ENCODE measurements around the gene SMIM11.
"Not testable (repeated sequence)": the region's sequence is repeated elsewhere in the genome, so short reads cannot be mapped to it uniquely, and the experiment has no call there.

The SMIM11 gene

DNA sequence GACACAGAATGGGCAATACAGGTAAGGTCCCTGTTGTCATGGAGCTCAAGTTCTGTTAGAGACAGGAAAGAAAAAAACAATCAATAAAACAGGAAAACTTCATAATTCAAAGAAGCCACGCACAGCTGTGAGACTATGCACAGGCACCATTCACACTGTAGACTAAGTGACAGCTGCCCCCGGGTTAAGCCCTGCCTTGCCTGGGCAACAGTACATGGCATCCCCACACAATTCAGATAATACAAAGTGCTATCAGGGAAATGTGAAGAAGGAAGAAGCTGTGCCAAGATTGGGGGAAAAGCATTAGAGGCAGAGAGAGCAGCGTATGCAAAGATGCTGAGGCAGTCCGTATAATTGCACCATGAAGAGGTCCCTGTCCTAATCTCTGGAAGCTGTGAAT lies 20.5 kb upstream of the SMIM11 start:
- DNase-seq (ENCODE audit: low read depth in 3 of 3), result no peak

DNA sequence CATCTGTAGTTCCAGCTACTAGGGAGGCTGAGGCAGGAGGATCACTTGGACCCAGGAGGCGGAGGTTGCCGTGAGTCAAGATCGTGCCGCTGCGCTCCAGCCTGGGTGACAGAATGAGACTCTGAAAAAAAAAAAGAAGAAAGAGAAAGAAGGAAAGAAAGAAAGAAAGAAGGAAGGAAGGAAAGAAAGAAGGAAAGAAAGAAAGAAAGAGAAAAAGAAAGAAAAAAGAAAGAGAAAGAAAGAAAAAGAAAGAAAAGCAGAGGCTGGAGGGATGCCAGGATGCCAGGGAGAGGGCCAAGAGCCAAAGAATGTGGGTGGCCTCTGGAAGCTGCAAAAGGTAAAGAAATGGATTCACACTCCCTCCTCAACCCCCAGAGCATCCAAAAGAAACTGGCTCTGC lies 19.7 kb upstream of the SMIM11 start:
- no peak for DNase-seq (ENCODE audit: low read depth in 3 of 3)

DNA sequence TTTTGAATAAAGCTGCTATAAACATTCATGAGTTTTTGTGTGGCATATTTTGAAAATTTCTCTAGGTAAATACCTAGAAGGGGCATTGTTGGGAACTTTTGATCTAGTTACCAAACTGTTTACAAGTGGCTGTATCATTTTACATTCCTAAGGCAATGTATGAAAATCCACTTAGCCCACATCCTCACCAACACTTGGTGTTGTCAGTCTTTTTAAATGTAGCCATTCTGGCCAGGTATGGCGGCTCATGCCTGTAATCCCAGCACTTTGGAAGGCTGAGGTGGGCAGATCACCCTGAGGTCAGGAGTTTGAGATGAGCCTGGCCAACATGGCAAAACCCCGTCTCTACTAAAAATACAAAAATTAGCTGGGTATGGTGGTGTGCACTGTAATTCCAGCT lies 17.4 kb upstream of the SMIM11 start:
- DNase-seq (ENCODE audit: low read depth in 3 of 3), result no peak

DNA sequence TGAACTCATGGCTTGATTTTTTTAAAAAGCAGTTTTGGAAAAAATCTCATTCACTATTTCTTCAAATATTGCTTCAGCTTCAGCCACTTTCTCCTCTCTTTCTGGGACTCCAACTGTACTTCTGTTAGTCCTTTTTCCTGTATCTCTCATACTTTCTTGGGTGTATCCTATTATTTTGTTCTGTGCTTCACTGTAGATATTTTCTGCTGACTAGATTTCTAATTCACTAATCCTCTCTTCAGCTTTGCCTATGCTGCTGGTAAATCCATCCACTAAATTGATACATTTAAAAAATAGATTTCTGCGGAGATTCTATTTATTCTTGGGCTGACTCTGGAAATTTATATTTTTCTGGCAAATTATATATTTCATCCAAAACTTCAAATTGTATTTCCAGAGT lies 16.4 kb upstream of the SMIM11 start:
- DNase-seq (ENCODE audit: low read depth in 3 of 3), result no peak

DNA sequence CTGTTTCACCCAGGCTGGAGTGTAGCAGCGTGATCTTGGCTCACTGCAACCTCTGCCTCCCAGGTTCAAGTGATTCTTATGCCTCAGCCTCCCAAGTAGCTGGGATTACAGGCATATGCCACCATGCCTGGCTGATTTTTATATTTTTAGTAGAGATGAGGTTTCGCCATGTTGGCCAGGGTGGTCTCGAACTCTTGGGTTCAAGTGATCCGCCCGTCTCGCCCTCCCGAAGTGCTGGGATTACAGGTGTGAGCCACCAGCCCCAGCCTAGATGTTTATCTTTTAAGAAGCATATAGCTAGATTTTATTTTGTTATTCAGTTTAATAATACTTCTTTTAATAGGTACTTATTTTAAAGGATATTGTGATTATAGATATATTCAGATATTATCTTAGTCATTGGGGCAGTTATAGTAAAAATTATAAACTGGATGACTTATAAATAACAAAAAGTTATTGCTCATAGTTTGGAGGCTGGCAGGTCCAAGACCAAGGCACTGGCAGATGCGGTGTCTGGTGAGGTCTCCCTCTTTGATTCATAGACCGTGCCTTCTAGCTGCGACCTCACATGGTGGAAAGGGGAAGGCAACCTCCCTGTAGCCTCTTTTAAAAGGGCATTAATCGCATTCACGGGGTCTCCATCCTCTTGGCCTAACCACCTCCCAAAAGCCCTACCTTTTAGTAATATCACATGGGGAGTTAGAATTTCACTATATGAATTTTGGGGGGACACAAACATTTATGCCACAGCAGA lies 14.6 kb upstream of the SMIM11 start:
- DNase-seq (ENCODE audit: low read depth in 3 of 3), result no peak

DNA sequence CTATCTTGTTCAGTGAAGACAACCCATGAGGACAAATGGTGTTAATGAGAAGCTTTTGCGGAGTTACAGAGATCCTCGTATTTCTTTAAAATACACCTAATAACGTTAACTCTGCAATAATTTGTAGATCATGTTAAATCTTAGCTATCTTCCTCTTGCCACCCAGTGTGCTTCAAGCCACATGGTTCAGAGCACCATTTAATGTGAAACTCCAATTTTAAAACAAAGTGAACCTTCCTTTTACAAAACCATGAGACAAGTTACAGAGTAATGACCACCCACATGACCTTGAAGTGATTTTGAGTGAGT lies 13.2 kb upstream of the SMIM11 start:
- DNase-seq (ENCODE audit: low read depth in 3 of 3), result no peak

DNA sequence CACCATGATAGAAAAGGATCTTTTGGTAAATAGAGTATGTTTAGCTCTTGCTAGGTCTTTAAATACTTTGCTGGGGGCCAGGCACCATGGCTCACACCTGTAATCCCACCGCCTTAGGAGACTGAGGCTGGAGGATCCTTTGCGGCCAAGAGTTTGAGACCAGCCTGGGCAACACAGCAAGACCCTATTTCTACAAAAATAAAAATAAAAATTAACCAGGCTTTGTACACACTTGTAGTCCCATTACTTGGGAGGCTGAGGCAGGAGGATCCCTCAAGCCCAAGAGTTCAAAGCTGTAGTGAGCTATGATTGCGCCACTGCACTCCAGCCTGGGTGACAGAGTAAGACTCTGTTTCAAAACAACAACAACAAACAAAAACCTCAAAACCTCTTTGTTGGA lies 12.6 kb upstream of the SMIM11 start:
- DNase-seq (ENCODE audit: low read depth in 3 of 3), result no peak

DNA sequence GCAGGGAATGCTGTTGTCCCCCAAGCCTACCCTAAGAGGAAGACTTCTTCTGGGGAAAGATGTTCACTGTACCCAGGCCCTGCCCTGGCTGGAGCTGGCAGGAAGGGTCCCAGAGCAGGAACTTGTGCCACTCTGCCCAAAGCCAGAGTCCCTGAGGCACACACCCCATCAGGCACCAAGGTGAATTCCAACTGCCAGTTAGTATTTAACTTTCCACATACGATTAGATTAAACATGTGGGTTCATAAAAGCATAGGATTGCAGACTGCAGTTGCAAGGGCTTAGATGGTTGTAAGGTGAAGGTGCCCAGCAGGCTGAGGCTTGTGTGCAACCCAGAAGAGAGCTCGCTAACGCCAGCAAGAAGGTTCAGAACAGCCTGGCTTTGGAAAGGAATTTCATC lies 11.6 kb upstream of the SMIM11 start, which contains the start of gene KCNE2:
Gene KCNE2, plus strand, starts transcription at position 274 of the 400 bp plus-strand sequence. CDS start 6,473 bp downstream, outside the sequence.
- DNase-seq (ENCODE audit: low read depth in 3 of 3), result no peak

DNA sequence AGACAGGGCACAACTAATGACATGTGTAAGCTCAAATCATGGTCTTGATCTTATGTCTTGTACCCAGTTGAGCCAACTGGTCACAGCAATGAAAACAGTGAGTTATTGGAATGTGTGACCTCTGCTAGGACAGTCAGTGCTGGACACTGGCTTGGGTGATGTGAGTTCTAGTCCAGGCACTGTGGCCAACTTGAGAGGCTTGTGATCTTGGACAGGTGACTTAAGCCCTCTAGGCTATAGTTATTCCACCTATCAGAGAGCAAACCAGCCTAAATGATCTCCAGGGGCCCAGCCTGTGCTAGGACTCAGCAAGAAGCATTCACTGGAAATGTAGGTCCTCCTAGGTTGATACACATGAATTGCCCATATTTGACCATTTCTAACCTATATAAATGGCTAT lies 10.4 kb upstream of the SMIM11 start:
- DNase-seq (ENCODE audit: low read depth in 3 of 3), result no peak

DNA sequence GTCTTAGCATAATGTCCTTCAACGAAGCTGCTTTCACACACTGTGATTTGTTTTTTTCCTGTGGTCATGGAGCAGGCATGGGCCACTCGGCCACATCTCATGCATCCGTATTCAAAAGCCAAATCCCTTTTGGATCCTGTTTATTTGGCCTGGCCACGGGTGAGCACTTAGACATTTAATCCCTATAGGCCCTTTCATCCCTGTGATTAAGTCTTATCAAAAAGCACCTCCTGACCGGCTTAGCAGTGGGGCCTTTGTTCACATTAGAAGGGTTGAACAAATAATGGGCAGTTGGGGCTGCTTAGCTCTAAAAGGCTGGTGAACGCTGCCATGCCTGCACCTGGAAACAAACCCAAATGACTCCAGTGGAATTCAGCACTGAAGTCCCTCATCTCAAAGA lies 9.5 kb upstream of the SMIM11 start:
- no peak for DNase-seq (ENCODE audit: low read depth in 3 of 3)

DNA sequence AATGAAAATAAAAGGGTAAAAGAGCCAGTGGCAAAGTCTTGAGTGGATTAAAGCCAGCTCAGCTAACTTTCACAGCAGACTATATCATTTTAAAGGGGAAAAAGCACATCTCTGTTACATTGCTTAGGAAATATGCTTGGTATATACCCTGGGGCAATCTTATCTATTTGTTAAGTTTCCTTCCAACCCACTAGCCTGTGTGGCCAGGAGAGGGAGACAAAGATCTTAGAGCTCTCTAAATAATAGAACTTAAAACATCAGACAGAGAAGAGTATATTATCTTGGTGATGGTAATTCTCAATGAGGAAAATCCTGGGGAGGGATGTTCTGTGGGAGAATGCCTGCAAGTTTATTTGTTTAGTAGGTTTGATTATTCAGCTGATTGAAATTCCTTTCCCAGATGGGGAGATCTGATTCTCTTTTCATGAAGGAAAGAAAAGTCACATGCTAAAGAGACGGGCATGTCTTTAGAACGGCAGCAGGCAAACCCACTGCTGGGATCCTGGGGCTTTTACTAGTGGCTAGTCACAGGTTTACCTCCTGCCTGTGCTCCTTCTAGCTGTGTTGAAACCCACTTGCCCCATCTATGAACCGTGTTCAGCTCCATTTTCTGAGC lies 7.9 kb upstream of the SMIM11 start:
- DNase-seq (ENCODE audit: low read depth in 3 of 3), result no peak

DNA sequence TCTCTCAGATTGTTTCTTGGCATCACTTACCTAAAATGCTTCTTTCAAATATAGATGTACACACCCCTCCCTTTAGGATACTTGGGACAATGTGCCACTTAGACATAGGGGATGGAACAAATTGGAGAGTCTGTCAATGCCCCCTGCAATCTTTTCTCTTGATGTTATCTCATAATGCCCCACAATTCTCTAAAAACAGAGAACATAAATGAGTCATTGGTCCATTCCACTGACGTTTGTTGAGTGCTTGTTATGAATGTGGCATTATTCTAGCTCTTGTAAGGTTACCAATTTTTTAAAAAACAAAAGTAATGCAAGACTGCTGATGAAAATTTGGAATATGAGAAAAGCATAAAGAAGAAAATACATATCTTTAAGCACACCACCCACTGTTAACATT lies 5.6 kb upstream of the SMIM11 start:
- no peak for DNase-seq (ENCODE audit: low read depth in 3 of 3)

DNA sequence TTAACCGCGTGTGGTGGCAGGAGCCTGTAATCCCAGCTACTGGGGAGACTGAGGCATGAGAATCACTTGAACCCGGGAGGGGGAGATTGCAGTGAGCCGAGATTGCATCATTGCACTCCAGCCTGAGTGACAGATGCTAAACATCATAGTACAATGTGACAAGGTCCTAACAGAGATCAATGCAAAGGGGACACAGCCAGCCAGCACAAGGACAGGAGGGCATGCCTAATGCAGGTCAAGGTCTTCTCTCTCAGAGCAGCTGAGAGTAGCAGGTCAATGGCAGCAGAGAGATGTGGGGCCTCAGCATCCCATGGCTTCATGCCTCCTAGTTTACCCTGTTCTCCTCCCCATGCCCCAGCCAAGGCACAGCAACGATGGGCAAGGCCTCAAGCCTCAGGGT lies 3.0 kb upstream of the SMIM11 start:
- DNase-seq (ENCODE audit: low read depth in 3 of 3), result no peak

DNA sequence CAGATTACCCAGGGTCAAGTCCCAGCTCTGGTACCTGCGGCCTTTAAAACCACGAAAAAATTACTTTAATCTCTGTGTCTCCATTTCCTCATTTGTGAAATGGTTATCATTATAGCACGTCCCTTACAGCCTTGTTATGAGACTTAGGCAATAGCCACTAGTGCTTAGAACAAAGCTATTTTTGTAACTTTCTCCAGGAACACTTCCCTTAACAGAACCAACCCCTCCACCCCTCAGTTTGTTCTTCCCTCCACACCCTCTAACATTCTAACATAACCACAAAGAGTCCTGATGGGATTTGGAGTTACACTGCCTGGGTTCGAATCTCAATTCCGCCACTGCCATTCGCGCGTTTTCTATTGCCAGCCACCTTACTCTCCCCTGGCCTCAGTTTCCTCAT lies 845 bp upstream of the SMIM11 start:
- not testable (repeated sequence) for DNase-seq (ENCODE audit: low read depth in 3 of 3)

DNA sequence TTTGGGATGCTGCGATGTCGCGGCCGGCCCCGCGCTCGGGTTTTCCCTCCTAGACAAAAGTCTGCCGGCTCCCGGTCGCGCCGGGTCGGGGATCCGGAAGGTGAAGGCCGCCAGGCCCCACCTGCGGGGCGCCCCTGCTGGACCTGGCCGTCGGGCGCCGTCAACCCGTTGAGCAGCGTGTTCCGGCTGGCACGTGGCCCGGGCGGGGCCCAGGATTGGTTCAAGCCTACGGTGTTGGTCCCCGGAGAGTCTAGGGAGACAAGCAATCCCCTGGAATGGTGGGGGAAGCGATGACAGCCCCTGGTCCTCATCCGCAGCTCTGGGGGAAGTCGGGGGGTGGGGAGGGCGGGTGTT lies 289 bp downstream of the SMIM11 start:
- not testable (repeated sequence) for DNase-seq (ENCODE audit: low read depth in 3 of 3)

DNA sequence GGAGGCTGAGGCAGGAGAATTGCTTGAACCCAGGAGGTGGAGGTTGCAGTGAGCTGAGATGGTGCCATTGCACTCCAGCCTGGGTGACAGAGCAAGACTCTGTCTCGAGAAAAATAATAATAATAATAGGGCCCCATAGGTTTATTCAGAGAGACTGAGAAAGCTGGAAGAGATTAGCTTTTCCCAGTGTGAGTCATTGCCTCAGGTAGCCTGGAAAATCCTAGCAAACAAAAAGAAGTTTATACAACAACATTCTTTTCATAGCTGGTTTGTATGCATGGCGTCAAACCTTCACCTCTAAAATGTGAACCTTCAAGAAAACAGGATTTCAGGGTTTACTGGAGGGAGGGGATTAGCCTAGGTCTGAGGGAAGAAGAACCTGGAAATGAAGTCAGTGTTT lies 7.8 kb downstream of the SMIM11 start:
- DNase-seq (ENCODE audit: low read depth in 3 of 3), result not testable (repeated sequence)

DNA sequence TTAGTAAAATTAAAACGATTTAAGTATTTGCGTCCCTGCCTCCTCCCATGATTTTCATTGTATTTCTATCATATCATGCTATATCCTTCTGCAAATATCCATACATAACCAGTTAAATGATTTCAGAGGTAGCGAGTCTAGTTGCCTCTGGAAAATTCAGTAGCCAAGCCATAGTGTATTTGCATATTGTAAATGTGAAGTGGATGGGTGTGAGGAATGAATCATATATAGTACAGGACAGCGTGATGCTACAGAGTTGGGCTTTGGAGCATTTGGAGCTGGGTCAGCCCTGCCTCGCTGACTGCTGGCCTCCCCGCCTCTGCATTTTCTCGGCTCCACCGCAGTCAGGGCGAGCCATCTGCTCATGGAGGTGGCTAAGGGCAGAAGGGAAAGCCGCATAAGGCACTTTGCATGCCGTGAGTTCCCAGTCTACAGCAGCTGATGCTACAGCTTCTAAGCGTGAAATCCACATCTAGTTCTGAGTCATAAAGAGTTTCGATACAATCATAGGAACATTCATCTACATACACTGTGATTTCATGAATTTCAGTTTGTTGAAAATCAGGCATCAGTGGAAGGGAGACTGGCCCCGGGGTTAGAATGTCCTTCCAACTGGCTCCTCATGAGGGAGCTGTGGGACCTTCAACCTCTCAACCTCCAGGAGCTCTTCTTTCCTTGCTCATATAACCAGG lies 8.6 kb downstream of the SMIM11 start:
- not testable (repeated sequence) for DNase-seq (ENCODE audit: low read depth in 3 of 3)

DNA sequence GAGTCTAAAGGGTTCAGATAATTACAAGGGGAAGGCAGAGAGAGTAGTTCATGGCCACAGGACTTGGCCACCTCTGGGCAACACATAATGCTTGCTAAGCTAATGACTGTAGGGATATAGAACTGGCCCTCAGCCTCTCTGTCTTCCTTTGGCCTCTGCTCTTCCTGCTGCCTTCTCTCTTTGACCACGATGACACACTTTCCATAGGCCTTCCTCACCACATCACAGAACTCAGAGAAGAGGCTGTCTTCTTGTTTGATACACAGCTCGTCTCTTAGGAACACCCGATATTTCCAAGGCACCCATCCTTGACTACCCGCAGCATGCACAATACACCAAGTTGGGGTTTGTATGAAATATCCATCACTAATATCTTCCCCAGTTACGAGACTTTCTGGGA lies 25.2 kb downstream of the SMIM11 start:
- not testable (repeated sequence) for DNase-seq (ENCODE audit: low read depth in 3 of 3)

DNA sequence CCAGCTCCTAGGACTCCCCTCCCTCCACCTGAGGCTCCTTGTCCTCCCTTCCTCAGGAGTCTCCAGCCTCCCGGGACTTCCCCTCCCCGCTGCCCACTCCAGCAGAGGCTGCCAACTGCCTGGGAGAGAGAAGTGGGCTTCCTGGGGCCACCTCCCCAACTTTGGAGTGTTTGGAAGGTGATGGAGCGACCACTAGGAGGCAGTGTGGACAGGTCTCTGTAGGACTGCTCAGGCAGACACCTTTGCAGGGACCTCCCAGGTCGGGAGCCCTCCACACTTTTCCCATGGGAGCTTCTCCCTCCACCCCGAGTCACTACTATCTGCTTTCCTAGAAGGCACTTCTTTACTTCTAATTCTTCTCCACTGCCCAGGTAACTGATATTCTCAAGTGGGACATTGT lies 29.4 kb downstream of the SMIM11 start:
- DNase-seq (ENCODE audit: low read depth in 3 of 3), result not testable (repeated sequence)

DNA sequence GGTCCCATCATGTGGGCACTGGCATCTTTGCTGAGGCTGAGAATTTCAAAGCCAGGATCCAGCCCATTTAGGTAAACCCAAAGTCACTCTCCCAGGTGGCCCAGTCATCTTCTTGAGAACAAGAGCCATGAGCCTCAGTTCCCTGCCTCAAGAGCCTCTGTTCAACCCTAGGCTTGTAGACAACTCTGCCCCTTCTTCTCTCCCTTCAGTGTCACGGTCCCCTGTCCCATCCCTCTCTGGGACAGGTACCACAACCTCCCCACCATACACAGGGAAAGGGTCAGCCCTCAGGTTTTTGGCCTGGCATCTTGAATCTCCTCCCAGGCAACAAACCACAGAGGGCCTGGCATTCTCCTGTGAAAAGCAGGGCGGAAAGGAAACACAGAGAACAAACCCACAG lies 30.4 kb downstream of the SMIM11 start:
- not testable (repeated sequence) for DNase-seq (ENCODE audit: low read depth in 3 of 3)

DNA sequence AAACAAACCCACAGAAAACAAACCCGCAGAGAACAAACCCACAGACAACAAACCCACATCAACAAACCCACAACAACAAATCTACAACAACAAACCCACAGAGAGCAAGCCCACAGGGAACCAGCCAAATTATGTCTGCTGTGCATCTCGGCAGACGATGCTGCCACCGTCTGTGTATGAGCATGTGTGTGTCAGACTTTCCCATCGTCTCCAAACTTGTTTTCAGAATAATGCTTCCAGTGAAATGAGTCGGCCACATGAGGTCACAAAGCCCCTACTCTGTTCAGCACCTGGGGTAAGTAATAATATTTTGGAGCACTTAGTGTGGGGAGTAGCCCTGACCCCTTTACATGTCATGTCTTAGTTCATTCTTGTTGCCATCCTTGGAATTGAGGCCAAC lies 30.8 kb downstream of the SMIM11 start:
- not testable (repeated sequence) for DNase-seq (ENCODE audit: low read depth in 3 of 3)

DNA sequence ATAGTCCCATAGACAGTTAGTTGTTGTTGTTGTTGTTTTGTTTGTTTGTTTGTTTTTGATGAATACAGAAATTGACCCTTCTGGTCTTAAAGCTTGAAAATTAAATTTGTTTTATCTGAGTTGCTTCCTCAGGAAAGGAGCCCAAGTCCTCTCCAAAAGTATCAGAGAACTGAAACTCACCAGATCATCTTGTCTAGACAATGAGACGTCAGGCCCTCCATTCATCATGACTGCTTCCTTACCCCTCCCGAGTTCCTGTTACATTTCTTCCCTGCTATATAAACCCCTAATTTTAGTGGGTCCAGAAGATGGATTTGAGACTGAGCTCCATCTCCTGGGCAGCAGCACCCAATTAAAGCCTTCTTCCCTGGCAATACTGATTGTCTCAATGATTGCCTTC lies 31.4 kb downstream of the SMIM11 start:
- DNase-seq (ENCODE audit: low read depth in 3 of 3), result not testable (repeated sequence)

DNA sequence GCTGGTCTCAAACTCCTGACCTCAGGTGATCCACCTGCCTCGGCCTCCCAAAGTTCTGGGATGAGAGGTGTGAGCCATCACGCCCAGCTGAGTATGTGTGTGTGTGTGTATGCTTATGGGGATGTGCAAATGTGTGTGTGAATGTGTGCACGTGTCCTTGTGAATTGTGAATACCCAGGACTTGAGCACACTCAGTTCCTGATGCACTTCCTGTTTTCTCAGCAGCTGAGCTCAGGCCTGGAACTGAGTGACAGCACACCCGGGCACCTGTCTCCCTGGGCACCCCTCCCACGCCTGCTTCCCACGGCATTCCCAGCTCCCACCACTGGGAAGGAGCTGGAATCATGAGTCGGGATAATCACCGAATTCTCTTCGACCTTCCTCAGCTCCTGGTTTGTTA lies 32.0 kb downstream of the SMIM11 start:
- DNase-seq (ENCODE audit: low read depth in 3 of 3), result not testable (repeated sequence)

Data from stimulated activated CD4-positive, alpha-beta T cell treated with anti-CD3 and anti-CD28 coated beads, TNF-alpha, amount 100 ng/mL, for 4 hours (primary cell).